ENCODE results near the gene CCR3.

CCR3 gene

GRCh38 chr3:46221391-46221790, 20.9 kb upstream of the CCR3 start:
- DNase-seq (ENCODE audit: low spot score), result no peak

GRCh38 chr3:46221938-46222337, 20.3 kb upstream of the CCR3 start:
- DNase-seq (ENCODE audit: low spot score), result no peak

GRCh38 chr3:46222435-46223161, 19.7 kb upstream of the CCR3 start:
- no peak for DNase-seq (ENCODE audit: low spot score)

- no peak for DNase-seq (ENCODE audit: low spot score)
These were observed 13.7 kb upstream of the CCR3 start for GRCh38 chr3:46228260-46229242.

GRCh38 chr3:46231323-46231722, 10.9 kb upstream of the CCR3 start:
- DNase-seq (ENCODE audit: low spot score), result no peak

- no peak for DNase-seq (ENCODE audit: low spot score)
These were observed 9.1 kb upstream of the CCR3 start for GRCh38 chr3:46233194-46233593.

- no peak for DNase-seq (ENCODE audit: low spot score)
These were observed 6.8 kb upstream of the CCR3 start for GRCh38 chr3:46235425-46235824.

GRCh38 chr3:46236294-46237054, 5.8 kb upstream of the CCR3 start:
- no peak for DNase-seq (ENCODE audit: low spot score)

GRCh38 chr3:46238386-46238785, 3.9 kb upstream of the CCR3 start:
- DNase-seq (ENCODE audit: low spot score), result no peak

GRCh38 chr3:46239301-46239938, 2.8 kb upstream of the CCR3 start:
- DNase-seq (ENCODE audit: low spot score), result no peak

- DNase-seq (ENCODE audit: low spot score), result no peak
These were observed 2.3 kb upstream of the CCR3 start for GRCh38 chr3:46239952-46240351.

GRCh38 chr3:46243560-46243959, 1.3 kb downstream of the CCR3 start:
- DNase-seq (ENCODE audit: low spot score), result no peak

- DNase-seq (ENCODE audit: low spot score), result no peak
These were observed 2.9 kb downstream of the CCR3 start for GRCh38 chr3:46245146-46245545.

GRCh38 chr3:46252980-46253379, 10.7 kb downstream of the CCR3 start:
- no peak for DNase-seq (ENCODE audit: low spot score)

- DNase-seq (ENCODE audit: low spot score), result no peak
These were observed 16.3 kb downstream of the CCR3 start for GRCh38 chr3:46258525-46258924.

GRCh38 chr3:46261926-46262594, 19.8 kb downstream of the CCR3 start:
- no peak for DNase-seq (ENCODE audit: low spot score)

- no peak for DNase-seq (ENCODE audit: low spot score)
These were observed 21.7 kb downstream of the CCR3 start for GRCh38 chr3:46264002-46264401.

GRCh38 chr3:46266598-46266997, 24.3 kb downstream of the CCR3 start:
- DNase-seq (ENCODE audit: low spot score), result no peak

GRCh38 chr3:46269556-46269955, 27.3 kb downstream of the CCR3 start:
- DNase-seq (ENCODE audit: low spot score), result no peak

- no peak for DNase-seq (ENCODE audit: low spot score)
These were observed 28.2 kb downstream of the CCR3 start for GRCh38 chr3:46270474-46270873.

GRCh38 chr3:46271209-46271745, 29.0 kb downstream of the CCR3 start:
- DNase-seq (ENCODE audit: low spot score), result no peak

Measured in AG08396 (cell line).